CD4-positive, alpha-beta memory T cell (primary cell): ENCODE data around the gene LPXN. TPM values are rescaled to one million over a fixed set of nuclear protein-coding genes. Genes with fewer than 3 reads are reported as not detected.

ENCODE experiments used
- CTCF ChIA-PET: fragments of 350-600 bp; sonication (Branson Sonifier 250); formaldehyde crosslinking; loops from one replicate; lab custom pipeline; 2021; ENCODE audit warnings: inconsistent platforms; ENCODE audit not compliant: partially characterized antibody; lab: Charles Lee
- POLR2A ChIA-PET: fragments of 350-600 bp; sonication (Branson Sonifier 250); formaldehyde crosslinking; loops from one replicate; lab custom pipeline; 2021; ENCODE audit not compliant: partially characterized antibody; lab: Charles Lee
- DNase-seq, 5 donors: peaks; one replicate each; pipeline versions ENCODE4 v3.0.0 to v3.0.0-alpha.2; 2020 to 2022; ENCODE audit warnings: mixed read lengths in 1 of 5
- H3K27ac ChIP-seq: one replicate; pipeline ENCODE4 v1.7.0; 2013; ENCODE audit warnings: low read depth, low read length
- H3K27me3 ChIP-seq: 2 replicates; pipeline ENCODE4 v1.7.0; 2013; ENCODE audit warnings: mild to moderate bottlenecking, low read length, moderate library complexity; ENCODE audit not compliant: insufficient read depth
- H3K36me3 ChIP-seq: 2 replicates; pipeline ENCODE4 v1.7.0; 2013; ENCODE audit warnings: mild to moderate bottlenecking, low read length, moderate library complexity; ENCODE audit not compliant: insufficient read depth
- H3K4me1 ChIP-seq: 2 replicates; pipeline ENCODE4 v1.7.0; 2013; ENCODE audit warnings: mild to moderate bottlenecking, low read length, moderate library complexity; ENCODE audit not compliant: insufficient read depth
- H3K4me3 ChIP-seq, 2 donors: one replicate each; pipeline ENCODE4 v1.7.0; 2013; ENCODE audit warnings: low read length in 2 of 2, mild to moderate bottlenecking in 1 of 2
- H3K9me3 ChIP-seq, 2 donors: one replicate each; pipeline ENCODE4 v1.7.0; 2013; ENCODE audit warnings: low read length in 2 of 2, control low read depth in 1 of 2; ENCODE audit not compliant: control insufficient read depth in 1 of 2
- H3K27ac Mint-ChIP-seq, 7 donors: one replicate each; pipeline ENCODE4 v1.8.0; 2020 to 2021; ENCODE audit warnings: mixed read lengths in 7 of 7, mild to moderate bottlenecking in 6 of 7, inconsistent platforms in 3 of 7, moderate library complexity in 3 of 7
- H3K27me3 Mint-ChIP-seq, 2 donors: one replicate each; pipeline ENCODE4 v1.8.0; 2020 to 2021; ENCODE audit warnings: mixed read lengths in 2 of 2
- H3K36me3 Mint-ChIP-seq, 2 donors: one replicate each; pipeline ENCODE4 v1.8.0; 2020 to 2021; ENCODE audit warnings: mixed read lengths in 2 of 2, inconsistent platforms in 1 of 2, mild to moderate bottlenecking in 1 of 2
- H3K4me1 Mint-ChIP-seq, 4 donors: one replicate each; pipeline ENCODE4 v1.8.0; 2020 to 2021; ENCODE audit warnings: mixed read lengths in 4 of 4, mild to moderate bottlenecking in 1 of 4
- H3K4me3 Mint-ChIP-seq, 8 donors: one replicate each; pipeline ENCODE4 v1.8.0; 2020 to 2021; ENCODE audit warnings: mixed read lengths in 8 of 8, mild to moderate bottlenecking in 7 of 8, moderate library complexity in 6 of 8, inconsistent platforms in 3 of 8
- H3K9me3 Mint-ChIP-seq, 8 donors: one replicate each; pipeline ENCODE4 v1.8.0; 2020 to 2021; ENCODE audit warnings: mixed read lengths in 8 of 8, mild to moderate bottlenecking in 5 of 8, inconsistent platforms in 3 of 8, moderate library complexity in 1 of 8
- intact Hi-C: fragments of 100-400 bp; cut with micrococcal nuclease; formaldehyde crosslinking; loops from one replicate; pipeline ENCODE4 v1.15.1; 2023
- polyA plus RNA-seq, 2 donors: library from polyadenylated mRNA; unstranded; fragments of 300-500 nt; fragmentation: Illumina TruSeq; gene quantifications; one replicate each; pipeline ENCODE4 v1.2.3, GENCODE V29; 2021
- total RNA-seq, 2 experiments: library from RNA; stranded (reverse); gene quantifications; one replicate each; pipeline ENCODE4 v1.2.3, GENCODE V29; 2021

Gene LPXN
- total and polyA plus RNA-seq, 4 experiments from 2014 or later = 138 to 281 (median 199) TPM

- no peaks in the 10 kb centered on the region for H3K27me3 Mint-ChIP-seq
- peaks cover 42 to 43% of the 10 kb centered on the region in 2 donors for H3K36me3 Mint-ChIP-seq
- no peak overlapping the region for H3K4me3 ChIP-seq
- H3K27me3 ChIP-seq = no peaks in the 10 kb centered on the region
- peak overlapping the region in 2 of 8 donors; percentile 47 to 68 for H3K4me3 Mint-ChIP-seq
- H3K9me3 Mint-ChIP-seq = no peaks in the 10 kb centered on the region
- H3K36me3 ChIP-seq = no peaks in the 10 kb centered on the region
- H3K4me1 Mint-ChIP-seq = peaks cover 54 to 95% (median 72%) of the 10 kb centered on the region in 4 donors
- H3K27ac ChIP-seq = no peak overlapping the region
- H3K9me3 ChIP-seq = no peaks in the 10 kb centered on the region
- POLR2A ChIA-PET = no interaction called here
- peak overlapping the region in 3 of 7 donors; percentile 50 to 70 (median 59) for H3K27ac Mint-ChIP-seq
- DNase-seq = no peak
- peaks cover 59% of the 10 kb centered on the region for H3K4me1 ChIP-seq
- intact Hi-C loops = no loop called here
- CTCF ChIA-PET = interaction anchor here (1.4 to 2.3 kb wide), 4 partner anchors 15 to 55 kb away, joined by 3 to 8 read pairs (median 4); no protein-coding TSS in a partner anchor
Measured at GRCh38 chr11:58597486-58598144, 22.0 kb upstream of the LPXN start.

GRCh38 chr11:58596621-58597020 lies 21.0 kb upstream of the LPXN start:
- no peaks in the 10 kb centered on the region for H3K9me3 ChIP-seq
- Mint-ChIP-seq H3K36me3 (peaks cover 40 to 42% of the 10 kb centered on the region in 2 donors), H3K4me3 (peak overlapping the region in 2 of 8 donors; percentile 32 to 61), H3K4me1 (peaks cover 56 to 92% (median 72%) of the 10 kb centered on the region in 4 donors), H3K9me3 (no peaks in the 10 kb centered on the region), H3K27ac (peak overlapping the region in 4 of 7 donors; percentile 30 to 70 (median 42)), H3K27me3 (no peaks in the 10 kb centered on the region)
- intact Hi-C loops = no loop called here
- no peak overlapping the region for H3K4me3 ChIP-seq
- no peak for DNase-seq
- no peak overlapping the region for H3K27ac ChIP-seq
- no peaks in the 10 kb centered on the region for H3K27me3 ChIP-seq
- H3K4me1 ChIP-seq = peaks cover 63% of the 10 kb centered on the region
- ChIA-PET CTCF (interaction anchor here (1.9 kb wide), 1 partner anchor 56 kb away, joined by 4 read pairs; no protein-coding TSS in a partner anchor), POLR2A (no interaction called here)
- no peaks in the 10 kb centered on the region for H3K36me3 ChIP-seq

- Mint-ChIP-seq H3K4me3 (no peak overlapping the region), H3K27me3 (no peaks in the 10 kb centered on the region), H3K9me3 (no peaks in the 10 kb centered on the region), H3K27ac (peak overlapping the region in 1 of 7 donors; percentile 8), H3K36me3 (peaks cover 38% of the 10 kb centered on the region in 2 donors), H3K4me1 (peaks cover 53 to 85% (median 66%) of the 10 kb centered on the region in 4 donors)
- CTCF ChIA-PET = interaction anchor here (0.7 to 2.2 kb wide), 2 partner anchors 10 to 791 kb away, joined by 3 to 9 read pairs; no protein-coding TSS in a partner anchor
- H3K27me3 ChIP-seq = no peaks in the 10 kb centered on the region
- DNase-seq = no peak
- intact Hi-C loops = no loop called here
- POLR2A ChIA-PET = no interaction called here
- H3K36me3 ChIP-seq = no peaks in the 10 kb centered on the region
- no peaks in the 10 kb centered on the region for H3K9me3 ChIP-seq
- H3K4me1 ChIP-seq = peaks cover 53% of the 10 kb centered on the region
- no peak overlapping the region for H3K27ac ChIP-seq
- no peak overlapping the region for H3K4me3 ChIP-seq
Measured at GRCh38 chr11:58594826-58595225, 19.2 kb upstream of the LPXN start.

- Histone ChIP-seq H3K36me3 (no peaks in the 10 kb centered on the region), H3K9me3 (no peaks in the 10 kb centered on the region), H3K27ac (no peak overlapping the region), H3K27me3 (no peaks in the 10 kb centered on the region), H3K4me3 (no peak overlapping the region), H3K4me1 (peaks cover 38% of the 10 kb centered on the region)
- H3K4me1 Mint-ChIP-seq = peaks cover 50 to 65% (median 56%) of the 10 kb centered on the region in 4 donors
- ChIA-PET POLR2A (interaction anchor here (1.0 to 1.2 kb wide), 2 partner anchors 19 to 38 kb away, joined by 3 read pairs; no protein-coding TSS in a partner anchor), CTCF (interaction anchor here (1.1 to 2.2 kb wide), 2 partner anchors 12 to 24 kb away, joined by 4 to 9 read pairs; no protein-coding TSS in a partner anchor)
- no peaks in the 10 kb centered on the region for H3K9me3 Mint-ChIP-seq
- no peaks in the 10 kb centered on the region for H3K27me3 Mint-ChIP-seq
- H3K4me3 Mint-ChIP-seq = peak overlapping the region in 2 of 8 donors; percentile 2 to 20
- intact Hi-C loops = no loop called here
- peak overlapping the region in 4 of 7 donors; percentile 37 to 53 (median 40) for H3K27ac Mint-ChIP-seq
- peaks cover 29 to 36% of the 10 kb centered on the region in 2 donors for H3K36me3 Mint-ChIP-seq
- peak in 1 of 5 donors; percentile 38 for DNase-seq
Measured at GRCh38 chr11:58592760-58593472, 17.3 kb upstream of the LPXN start.

- no peak overlapping the region for H3K27ac ChIP-seq
Measured at GRCh38 chr11:58591659-58592058, 16.0 kb upstream of the LPXN start.

GRCh38 chr11:58586998-58587397 lies 11.3 kb upstream of the LPXN start:
- intact Hi-C loops = no loop called here
- no peak for DNase-seq
- H3K27ac Mint-ChIP-seq = peak overlapping the region in 1 of 7 donors; percentile 1
- H3K9me3 Mint-ChIP-seq = no peaks in the 10 kb centered on the region
- H3K4me1 Mint-ChIP-seq = peaks cover 36 to 46% (median 38%) of the 10 kb centered on the region in 4 donors
- H3K4me1 ChIP-seq = peaks cover 34% of the 10 kb centered on the region
- no peak overlapping the region for H3K4me3 Mint-ChIP-seq
- no peaks in the 10 kb centered on the region for H3K27me3 Mint-ChIP-seq
- ChIA-PET POLR2A (interaction anchor here (1.6 kb wide), 1 partner anchor 10 kb away, joined by 9 read pairs; the partner anchor contains the start of gene LPXN), CTCF (interaction anchor here (1.1 to 2.3 kb wide), 2 partner anchors 19 to 43 kb away, joined by 3 to 10 read pairs; no protein-coding TSS in a partner anchor)
- no peak overlapping the region for H3K27ac ChIP-seq
- peaks cover 16 to 21% of the 10 kb centered on the region in 2 donors for H3K36me3 Mint-ChIP-seq
- no peaks in the 10 kb centered on the region for H3K27me3 ChIP-seq
- H3K4me3 ChIP-seq = no peak overlapping the region
- peaks cover 10% of the 10 kb centered on the region for H3K36me3 ChIP-seq
- H3K9me3 ChIP-seq = no peaks in the 10 kb centered on the region

More at GRCh38 chr11:58591659-58592058, 16.0 kb upstream of the LPXN start:
- Histone ChIP-seq H3K4me1 (peaks cover 25% of the 10 kb centered on the region), H3K9me3 (no peaks in the 10 kb centered on the region), H3K4me3 (no peak overlapping the region), H3K27me3 (no peaks in the 10 kb centered on the region), H3K36me3 (peaks cover 4% of the 10 kb centered on the region)
- H3K9me3 Mint-ChIP-seq = no peaks in the 10 kb centered on the region
- DNase-seq = no peak
- ChIA-PET POLR2A (interaction anchor here (0.8 to 1.2 kb wide), 2 partner anchors 37 to 47 kb away, joined by 3 to 5 read pairs; no protein-coding TSS in a partner anchor), CTCF (interaction anchor here (1.2 kb wide), 1 partner anchor 24 kb away, joined by 4 read pairs; no protein-coding TSS in a partner anchor)
- H3K27me3 Mint-ChIP-seq = no peaks in the 10 kb centered on the region
- H3K4me3 Mint-ChIP-seq = no peak overlapping the region
- intact Hi-C loops = no loop called here
- peaks cover 31 to 37% of the 10 kb centered on the region in 2 donors for H3K36me3 Mint-ChIP-seq
- H3K27ac Mint-ChIP-seq = peak overlapping the region in 2 of 7 donors; percentile 23 to 48
- peaks cover 43 to 63% (median 51%) of the 10 kb centered on the region in 4 donors for H3K4me1 Mint-ChIP-seq
